HG02678 (cell line): ENCODE data around the gene SULF2.

ENCODE experiments used
- ATAC-seq: cut with Tn5 transposase; IDR thresholded peaks from one replicate; pipeline ENCODE4 v1.9.1; 2021; ENCODE audit warnings: mild to moderate bottlenecking, moderate library complexity; ENCODE audit not compliant: unreplicated experiment

SULF2 gene

GRCh38 chr20:47659904-47660601, 125.2 kb downstream of the SULF2 start:
- no peak for ATAC-seq

GRCh38 chr20:47656318-47656717, 129.0 kb downstream of the SULF2 start:
- no peak for ATAC-seq

DNA sequence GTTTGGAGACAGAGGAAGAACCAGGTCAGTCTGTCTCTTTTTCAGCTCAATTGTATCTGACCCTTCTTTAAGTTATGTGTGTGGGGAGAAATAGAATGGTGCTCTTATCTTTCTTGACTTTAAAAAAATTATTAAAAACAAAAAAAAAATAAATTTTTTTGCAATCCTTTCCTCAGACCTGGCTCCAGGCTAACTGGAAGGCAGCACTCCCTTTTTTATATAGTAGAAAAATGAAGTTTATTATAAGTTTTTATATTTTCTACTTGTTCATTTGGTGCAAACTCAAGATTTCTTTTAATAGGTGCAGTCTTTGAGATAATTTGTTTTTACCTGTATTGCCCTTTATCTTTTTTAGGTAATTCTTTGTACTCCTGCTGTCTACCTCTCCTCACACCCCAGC, 129.6 kb downstream of the SULF2 start:
- ATAC-seq = no peak

GRCh38 chr20:47654370-47654769, 130.9 kb downstream of the SULF2 start:
- no peak for ATAC-seq

DNA sequence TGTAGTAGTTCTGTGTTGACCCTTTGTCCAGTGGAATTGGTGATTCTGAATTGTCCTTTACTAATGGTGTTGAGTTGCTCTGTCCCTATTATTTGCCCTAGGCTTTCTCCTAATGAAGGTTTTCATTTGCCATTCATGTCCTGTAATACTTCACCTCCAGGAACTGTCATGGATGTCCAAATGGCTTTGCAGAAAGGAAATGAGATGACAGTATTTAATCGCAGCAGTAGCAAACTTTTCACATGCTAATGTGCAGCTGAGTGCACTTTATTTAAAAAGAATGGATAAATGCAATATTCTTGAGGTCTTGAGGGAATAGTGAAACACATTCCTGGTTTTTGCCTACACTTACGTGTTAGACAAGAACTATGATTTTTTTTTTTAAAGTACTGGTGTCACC, 131.4 kb downstream of the SULF2 start:
- ATAC-seq = no peak

- no peak for ATAC-seq
Measured at GRCh38 chr20:47652794-47653193, 132.5 kb downstream of the SULF2 start.

DNA sequence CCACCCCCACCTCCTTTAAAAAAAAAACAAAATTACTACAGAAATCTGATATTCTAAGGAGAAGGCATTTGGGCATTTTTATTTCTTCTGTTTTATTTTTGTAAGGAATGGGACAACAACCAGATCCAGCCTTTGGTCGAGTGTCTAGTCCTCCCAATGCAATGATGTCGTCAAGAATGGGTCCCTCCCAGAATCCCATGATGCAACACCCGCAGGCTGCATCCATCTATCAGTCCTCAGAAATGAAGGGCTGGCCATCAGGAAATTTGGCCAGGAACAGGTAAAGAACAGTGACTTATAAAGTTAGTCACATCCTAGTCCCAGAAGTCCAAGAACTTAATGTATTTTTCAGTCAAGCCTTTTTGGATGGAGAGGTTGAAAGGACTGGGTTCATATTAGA, 133.0 kb downstream of the SULF2 start:
- no peak for ATAC-seq

DNA sequence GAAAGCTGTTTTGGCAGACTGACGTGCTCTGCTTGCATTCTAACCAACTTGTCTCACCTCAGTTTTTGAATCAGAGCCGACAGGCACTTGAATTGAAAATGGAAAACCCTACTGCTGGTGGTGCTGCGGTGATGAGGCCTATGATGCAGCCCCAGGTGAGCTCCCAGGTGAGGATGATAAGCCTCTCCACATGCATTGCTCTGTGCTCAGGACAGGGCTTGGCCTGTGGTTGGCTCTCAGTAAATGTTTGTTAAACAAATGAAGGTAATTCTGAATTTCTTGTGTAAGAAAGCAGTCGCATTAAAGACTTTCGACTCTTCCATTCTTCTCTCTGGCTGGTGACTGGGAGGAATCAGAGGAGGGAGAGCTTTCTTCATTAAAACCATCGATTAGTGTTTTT, 136.3 kb downstream of the SULF2 start:
- no peak for ATAC-seq

DNA sequence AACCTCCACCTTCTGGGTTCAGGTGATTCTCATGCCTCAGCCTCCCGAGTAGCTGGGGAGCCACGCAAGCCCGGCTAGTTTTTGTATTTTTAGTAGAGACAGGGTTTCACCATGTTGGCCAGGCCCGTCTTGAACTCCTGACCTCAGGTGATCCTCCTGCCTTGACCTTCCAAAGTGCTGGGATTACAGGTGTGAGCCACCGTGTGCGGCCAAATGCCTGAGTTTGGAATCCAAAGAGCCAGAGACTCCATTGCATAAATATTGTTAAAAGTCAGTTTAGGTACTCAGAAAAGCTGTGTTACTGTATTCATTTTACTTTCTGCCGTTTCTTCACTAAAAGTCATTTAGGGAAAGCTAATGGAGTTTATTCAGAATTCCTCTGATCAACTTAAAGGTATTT, 137.3 kb downstream of the SULF2 start:
- ATAC-seq = no peak

GRCh38 chr20:47645632-47646031, 139.6 kb downstream of the SULF2 start:
- no peak for ATAC-seq

DNA sequence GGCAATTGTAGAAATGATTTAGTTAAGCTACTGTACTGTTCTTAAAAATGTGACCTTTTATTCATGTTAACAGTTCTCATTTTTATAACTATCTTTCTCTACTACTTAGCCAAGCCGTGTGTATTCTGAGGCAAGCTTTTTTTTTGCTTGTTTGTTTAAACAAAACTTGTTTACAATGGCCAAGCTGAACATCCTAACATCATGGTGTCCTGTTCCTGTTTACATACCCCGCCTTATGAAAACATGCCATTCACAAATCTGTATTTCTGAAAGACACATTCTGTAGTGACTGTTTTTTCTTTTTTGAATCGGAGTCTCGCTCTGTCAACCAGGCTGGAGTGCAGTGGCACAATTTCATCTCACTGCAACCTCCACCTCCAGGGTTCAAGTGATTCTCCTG, 142.7 kb downstream of the SULF2 start:
- no peak for ATAC-seq

DNA sequence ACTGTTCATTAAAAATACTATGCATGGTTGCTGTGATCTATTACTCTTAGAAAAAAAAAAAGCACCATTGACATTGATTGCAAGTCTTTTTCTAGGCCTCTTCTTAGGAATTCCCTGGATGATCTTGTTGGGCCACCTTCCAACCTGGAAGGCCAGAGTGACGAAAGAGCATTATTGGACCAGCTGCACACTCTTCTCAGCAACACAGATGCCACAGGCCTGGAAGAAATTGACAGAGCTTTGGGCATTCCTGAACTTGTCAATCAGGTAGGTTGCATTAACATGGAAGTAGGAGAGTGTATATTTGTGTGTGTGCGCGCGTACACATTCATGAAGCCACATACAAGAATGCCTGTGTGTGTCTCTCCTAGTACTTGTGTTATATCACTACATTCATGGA, 143.2 kb downstream of the SULF2 start:
- ATAC-seq = no peak

DNA sequence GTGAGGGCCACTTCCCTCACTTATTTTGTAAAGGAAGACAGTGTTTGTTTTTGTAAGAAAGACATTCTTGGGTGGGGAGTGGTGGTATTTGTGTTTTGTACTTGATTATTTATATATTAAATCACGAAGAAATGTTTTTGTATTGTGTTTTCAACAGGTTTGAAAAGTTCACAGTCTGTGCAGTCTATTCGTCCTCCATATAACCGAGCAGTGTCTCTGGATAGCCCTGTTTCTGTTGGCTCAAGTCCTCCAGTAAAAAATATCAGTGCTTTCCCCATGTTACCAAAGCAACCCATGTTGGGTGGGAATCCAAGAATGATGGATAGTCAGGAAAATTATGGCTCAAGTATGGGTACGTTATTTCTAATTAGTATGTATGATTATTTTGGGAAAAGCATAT, 146.4 kb downstream of the SULF2 start:
- ATAC-seq = no peak

DNA sequence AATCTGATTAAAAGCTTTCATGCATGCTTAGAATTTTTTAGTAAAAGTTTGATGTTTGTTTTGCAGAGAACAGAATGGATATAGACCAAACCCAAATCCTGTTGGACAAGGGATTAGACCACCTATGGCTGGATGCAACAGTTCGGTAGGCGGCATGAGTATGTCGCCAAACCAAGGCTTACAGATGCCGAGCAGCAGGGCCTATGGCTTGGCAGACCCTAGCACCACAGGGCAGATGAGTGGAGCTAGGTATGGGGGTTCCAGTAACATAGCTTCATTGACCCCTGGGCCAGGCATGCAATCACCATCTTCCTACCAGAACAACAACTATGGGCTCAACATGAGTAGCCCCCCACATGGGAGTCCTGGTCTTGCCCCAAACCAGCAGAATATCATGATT, 150.0 kb downstream of the SULF2 start:
- no peak for ATAC-seq

GRCh38 chr20:47631078-47631477, 154.2 kb downstream of the SULF2 start:
- ATAC-seq = no peak

DNA sequence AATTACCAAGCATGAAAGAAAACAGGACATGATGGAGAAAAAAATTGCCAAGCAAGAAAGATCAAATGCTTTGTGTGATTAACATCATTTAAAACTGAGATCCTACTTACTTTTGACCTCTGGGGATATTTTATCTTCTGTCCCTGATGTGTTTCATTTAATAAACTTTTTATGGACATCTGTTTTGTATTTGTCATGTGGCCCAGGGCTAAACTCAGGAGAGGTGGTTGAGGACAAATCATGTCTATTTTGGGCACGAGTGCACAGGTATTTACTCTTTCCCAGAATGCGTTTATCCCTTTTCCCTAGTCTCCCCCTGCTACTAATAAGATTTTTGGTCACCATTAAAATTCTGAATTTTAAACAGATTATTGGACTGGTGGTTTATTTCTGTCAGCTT, 155.4 kb downstream of the SULF2 start:
- no peak for ATAC-seq

DNA sequence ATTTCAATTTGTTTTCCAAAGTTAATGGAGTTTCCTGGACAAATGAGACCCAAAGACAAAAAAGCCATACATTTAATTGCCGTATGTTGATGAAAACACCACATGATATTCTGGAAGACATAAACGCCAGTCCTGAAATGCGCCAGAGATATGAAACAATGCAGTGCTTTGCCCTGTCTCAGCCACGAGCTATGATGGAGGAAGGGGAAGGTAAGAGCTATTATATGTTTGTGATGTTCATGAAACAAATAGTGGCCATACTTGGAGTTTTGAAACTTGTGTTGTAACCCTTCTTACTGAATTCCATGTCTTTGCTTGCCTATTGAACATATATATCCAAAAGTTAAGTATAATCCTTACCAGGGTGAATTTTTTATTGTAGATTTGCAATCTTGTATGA, 157.7 kb downstream of the SULF2 start:
- no peak for ATAC-seq

DNA sequence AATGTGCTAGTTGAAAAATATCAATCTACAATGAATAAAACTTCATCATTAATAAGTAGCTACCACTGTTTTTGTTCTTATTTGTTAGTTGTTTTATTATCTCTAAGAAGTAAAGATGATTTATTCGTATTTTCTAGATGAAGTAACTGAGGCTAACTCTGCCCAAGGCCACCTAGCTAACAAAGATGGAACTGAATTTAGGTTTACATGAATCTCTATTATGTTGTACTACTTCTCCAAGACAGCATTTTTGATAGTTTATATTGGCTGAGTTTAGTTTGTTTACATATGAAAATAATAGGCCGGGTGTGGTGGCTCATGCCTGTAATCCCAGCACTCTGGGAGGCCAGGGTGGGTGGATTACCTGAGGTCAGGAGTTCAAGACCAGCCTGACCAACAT, 162.1 kb downstream of the SULF2 start:
- ATAC-seq = no peak

- ATAC-seq = no peak
Measured at GRCh38 chr20:47622118-47622665, 163.1 kb downstream of the SULF2 start.

DNA sequence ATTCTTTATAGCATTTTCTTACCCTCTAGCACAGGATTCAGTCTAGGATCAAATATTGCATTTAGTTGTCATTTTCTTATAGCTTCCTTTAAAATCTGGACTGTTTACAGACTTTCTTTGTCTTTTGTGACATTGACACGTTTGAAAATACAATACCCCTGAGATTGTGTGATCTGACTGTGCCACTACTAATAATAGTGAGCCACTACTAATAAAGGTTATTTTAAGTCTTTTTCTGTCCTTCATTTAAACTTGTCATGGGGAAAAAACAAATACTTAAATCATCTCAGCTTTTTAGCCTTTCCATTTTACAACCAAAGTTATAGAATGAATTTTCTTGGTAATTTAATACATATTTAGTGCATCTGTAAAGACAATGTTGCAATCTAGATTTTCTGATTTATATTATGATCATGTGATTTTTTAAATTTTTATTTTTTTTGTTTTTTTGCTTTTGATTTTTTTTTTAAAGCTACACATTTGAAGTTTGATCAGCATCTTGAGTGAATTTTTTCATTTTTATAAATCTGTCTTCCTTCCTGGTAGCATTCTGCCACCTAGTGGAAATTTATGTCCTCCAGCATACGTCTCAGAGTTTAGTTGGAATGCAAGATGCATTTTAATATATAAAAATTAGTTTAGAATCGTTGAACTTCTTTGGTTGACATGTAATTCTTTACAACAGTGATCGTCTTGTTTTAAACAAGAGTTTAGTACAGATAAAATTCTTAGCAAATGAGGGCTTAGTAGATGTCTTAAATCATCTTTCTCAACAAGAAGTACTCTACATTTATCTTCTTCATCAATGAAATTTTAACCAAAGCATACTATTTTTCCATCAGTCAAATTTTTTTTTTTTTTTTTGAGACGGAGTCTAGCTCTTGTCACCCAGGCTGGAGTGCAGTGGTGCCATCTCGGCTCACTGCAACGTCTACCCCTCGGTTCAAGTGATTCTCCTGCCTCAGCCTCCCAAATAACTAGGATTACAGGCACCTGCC, 164.2 kb downstream of the SULF2 start:
- no peak for ATAC-seq

DNA sequence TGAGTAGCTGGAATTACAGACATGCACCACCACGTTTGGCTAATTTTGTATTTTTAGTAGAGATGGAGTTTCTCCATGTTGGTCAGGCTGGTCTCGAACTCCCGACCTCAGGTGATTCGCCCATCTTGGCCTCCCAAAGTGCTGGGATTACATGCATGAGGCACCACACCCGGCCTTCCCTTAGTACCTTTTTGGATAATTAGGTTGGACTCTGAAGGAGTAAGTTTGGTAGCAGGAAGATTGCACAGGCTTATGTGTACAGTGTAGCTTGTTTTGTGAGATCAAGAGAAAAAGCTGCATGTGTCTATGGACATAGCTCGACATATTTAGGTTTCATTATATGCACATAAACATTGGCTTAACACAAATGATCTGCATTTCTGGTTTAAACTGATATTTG, 166.8 kb downstream of the SULF2 start:
- ATAC-seq = no peak
